Stimulated activated naive CD4-positive, alpha-beta T cell (primary cell): ENCODE results near the gene SLC22A23.

Source experiments
- DNase-seq, 6 experiments: peaks; one replicate each; lab custom pipeline; 2025; lab: John Stamatoyannopoulos, UW

Gene SLC22A23

GRCh38 chr6:3351829-3352524, 104.9 kb downstream of the SLC22A23 start:
- no peak for DNase-seq

DNA sequence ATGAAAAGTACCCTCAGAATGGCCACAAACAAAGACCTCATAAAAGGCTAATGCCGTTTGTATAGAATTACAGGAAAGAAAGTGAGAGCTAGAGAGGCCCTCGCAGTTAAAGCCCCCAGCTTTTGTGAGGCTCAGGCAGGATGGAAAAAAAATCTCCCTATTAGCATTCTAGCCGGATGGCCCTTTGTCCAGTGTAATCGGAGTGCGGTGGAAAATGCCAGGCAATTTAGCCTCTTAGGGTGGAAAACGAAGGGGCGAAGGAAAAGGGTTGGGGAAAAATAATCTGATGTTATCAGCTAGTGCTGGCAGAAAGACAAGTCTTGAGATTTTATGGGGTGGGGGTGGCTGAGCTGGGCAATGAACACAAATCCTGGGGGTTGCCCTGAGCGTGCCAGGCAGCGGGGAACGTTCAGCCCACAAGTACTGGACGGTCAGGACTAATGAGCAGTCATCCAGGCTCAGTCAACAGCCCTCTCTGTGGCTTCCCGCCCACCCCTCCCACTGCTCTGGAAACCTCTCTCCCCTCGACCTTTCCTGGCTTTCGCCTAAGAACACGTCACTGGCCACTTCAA, 105.7 kb downstream of the SLC22A23 start:
- no peak for DNase-seq

GRCh38 chr6:3350252-3350796, 106.5 kb downstream of the SLC22A23 start:
- no peak for DNase-seq

DNA sequence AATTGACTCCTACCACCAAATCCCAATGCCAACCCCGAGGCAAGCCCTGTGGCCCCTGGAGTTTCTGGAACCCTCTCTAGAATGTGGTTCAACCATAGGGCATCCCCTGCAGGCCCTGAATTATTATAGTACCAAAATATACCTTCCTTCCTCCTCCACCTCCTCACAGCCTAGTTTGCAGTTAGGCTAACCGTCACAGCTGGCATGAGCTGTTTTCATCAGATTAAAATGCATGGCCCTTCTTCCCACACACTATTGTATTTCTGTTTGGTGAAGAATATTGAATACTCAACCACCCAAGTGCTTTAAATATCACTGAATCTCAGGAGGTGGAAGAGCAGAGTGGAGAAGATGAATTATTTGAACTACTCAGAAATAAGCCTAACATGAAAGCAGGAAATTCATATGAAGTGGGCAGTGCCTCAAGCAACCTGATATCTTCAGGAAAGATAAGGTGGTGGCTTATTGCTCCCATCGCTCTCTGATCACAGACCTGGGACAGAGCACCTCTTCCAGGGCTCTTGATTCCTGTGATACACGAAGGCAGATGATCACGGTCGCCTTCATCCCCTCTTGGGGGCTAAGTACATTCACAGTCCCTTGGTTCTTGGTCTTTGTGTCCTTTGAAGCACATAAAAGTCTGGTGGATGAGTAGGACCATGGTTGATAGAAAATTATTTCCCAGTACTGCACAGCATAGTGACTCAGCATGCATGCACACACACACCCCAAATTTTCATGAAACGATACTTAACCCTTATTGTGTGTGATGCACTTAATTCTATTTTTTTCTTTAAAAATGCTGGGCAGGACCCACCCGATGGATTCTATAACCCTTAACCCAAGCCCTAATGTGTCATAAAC, 107.2 kb downstream of the SLC22A23 start:
- DNase-seq, result no peak

GRCh38 chr6:3348821-3349220, 108.0 kb downstream of the SLC22A23 start:
- DNase-seq, result no peak

GRCh38 chr6:3347826-3348225, 109.0 kb downstream of the SLC22A23 start:
- no peak for DNase-seq

DNA sequence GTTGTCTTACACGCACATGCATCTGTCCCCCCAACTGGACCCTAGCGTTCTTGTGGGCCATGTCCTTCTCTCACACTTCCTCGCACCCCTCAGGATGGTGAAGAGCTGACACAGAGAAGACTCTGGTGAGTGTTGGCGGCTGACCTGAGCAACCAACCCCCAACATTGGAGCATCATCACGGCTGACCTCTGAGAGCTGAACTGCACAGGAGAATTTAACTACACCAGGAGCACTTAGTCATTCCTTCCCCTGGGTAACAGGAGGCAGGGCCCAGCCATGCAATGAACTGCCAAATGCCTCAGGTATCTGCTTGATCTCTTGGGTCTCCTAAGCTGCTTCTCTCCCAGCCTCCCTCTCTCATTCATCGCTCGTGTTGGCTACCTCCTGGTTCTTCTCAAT, 109.6 kb downstream of the SLC22A23 start:
- no peak for DNase-seq

DNA sequence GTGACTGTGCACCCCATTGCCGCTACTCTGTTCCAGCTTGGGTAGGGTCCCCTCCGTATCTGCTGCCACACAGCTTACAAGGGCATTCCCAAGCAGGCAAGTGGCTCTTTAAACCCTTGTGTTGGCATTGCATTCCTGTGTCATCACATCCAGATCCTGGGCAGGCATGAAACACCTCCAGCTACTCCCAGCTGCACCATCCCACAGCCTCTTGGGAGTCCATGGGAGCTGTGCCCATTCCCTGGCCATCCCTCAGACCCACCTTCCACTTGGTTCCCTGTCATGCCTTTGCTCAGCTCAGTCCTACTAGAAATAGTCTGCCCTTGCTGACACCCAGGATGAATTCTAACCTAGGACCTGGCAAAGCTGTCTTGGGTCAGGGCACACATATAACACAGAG, 110.4 kb downstream of the SLC22A23 start:
- no peak for DNase-seq

GRCh38 chr6:3345836-3346235, 111.0 kb downstream of the SLC22A23 start:
- no peak for DNase-seq

- DNase-seq, result no peak
These were observed 113.6 kb downstream of the SLC22A23 start for GRCh38 chr6:3343089-3343883.

GRCh38 chr6:3341467-3341866, 115.4 kb downstream of the SLC22A23 start:
- DNase-seq, result no peak

- DNase-seq, result no peak
These were observed 116.0 kb downstream of the SLC22A23 start for GRCh38 chr6:3340894-3341293.

- DNase-seq, result no peak
These were observed 116.5 kb downstream of the SLC22A23 start for GRCh38 chr6:3340358-3340802.

DNA sequence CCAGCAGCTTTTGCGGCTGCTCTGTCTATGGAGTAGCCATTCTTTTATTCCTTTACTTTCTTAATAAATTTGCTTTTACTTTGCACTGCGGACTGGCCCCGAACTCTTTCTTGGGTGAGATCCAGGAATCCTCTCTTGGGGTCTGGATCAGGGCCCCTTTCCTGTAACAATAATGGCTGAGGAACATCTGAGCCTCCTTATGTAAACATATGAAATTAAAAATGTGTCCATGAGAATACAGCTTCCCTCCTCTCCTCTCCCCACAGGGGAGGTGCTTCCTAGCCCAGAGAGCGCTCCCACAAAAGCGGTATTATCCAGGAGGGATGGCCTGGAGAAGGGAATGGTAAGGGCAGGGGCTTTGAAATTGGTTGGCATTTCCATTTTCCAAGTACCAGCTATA, 117.0 kb downstream of the SLC22A23 start:
- no peak for DNase-seq

DNA sequence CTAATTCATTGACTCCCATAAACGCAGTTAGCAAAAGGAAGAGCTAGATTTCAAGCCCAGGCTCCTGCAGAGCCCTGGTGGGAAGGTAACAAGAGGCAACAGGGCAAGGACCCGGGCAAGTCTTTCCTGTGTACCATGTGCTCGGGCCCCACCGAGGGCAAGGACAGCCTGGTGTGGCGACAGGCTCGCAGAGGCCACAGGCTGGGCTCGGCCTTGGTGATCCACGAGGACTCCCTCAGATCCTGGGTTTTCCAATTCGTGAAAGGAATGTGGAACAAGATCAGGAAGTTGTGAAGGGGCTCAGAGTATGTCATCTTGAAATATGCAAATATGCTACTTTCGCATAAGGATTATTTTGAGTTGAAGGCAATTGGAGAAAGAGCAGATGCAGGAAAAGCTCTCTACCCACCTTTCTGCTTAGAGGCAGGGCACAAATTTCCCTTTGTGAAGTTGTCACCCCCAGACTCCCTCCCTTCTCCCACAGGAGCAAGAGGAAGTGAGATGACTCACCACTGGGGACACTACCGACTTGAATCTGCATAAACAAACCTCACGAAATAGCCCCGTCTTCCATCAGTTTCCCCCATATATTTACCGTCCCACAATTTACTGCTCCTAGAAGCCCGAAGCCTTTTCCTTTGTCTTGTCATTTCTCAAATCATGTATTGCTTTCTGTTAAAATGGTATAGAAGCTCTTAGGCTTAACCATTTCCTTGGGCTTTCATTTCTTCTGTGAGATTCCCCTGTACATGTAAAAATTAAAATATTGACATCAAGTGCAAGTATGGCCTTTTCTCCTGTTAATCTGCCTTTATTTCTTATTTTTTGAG, 119.1 kb downstream of the SLC22A23 start:
- DNase-seq, result no peak

DNA sequence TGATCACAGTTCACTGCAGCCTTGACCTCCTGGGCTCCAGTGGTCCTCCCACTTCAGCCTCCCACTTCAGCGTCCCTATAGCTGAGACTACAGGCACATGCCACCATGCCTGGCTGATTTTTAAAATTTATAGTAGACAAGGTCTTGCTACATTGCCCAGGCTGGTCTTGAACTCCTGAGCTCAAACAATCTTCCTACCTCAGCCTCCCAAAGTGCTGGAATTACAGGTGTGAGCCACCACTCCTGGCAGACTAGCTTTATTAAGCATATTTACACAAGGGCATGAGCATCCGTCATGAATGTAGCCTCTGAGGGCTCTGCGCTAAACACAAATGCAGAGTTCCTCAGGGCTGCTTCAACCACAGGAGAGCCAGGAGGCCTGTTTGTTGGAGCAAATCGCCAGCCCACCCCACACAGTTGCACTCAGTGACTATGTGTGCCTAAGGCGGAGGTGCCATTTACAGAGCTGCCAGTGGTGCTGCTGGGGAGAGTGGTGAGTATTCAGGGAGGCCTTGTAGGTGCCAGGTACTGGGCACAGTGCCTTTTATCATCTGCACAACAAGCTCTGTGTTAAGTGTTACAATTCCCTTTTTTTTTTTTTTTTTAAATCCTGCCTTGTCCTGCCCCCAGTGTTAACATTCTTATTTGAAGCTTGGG, 119.9 kb downstream of the SLC22A23 start:
- no peak for DNase-seq

GRCh38 chr6:3336066-3336786, 120.6 kb downstream of the SLC22A23 start:
- DNase-seq, result no peak

- no peak for DNase-seq
These were observed 121.7 kb downstream of the SLC22A23 start for GRCh38 chr6:3335169-3335568.

GRCh38 chr6:3334555-3334954, 122.3 kb downstream of the SLC22A23 start:
- no peak for DNase-seq

- no peak for DNase-seq
These were observed 123.6 kb downstream of the SLC22A23 start for GRCh38 chr6:3333263-3333662.
